ENCODE results near the gene GALNT2.

Gene GALNT2

GRCh38 chr1:230262867-230263567, 196.0 kb downstream of the GALNT2 start:
- no peak for DNase-seq (ENCODE audit: low read depth)

- no peak for DNase-seq (ENCODE audit: low read depth)
Observed at GRCh38 chr1:230263568-230264195, 196.6 kb downstream of the GALNT2 start.

- DNase-seq (ENCODE audit: low read depth), result no peak
Observed at GRCh38 chr1:230264342-230264741, 197.3 kb downstream of the GALNT2 start.

- DNase-seq (ENCODE audit: low read depth), result no peak
Observed at GRCh38 chr1:230265200-230266115, 198.4 kb downstream of the GALNT2 start.

GRCh38 chr1:230266456-230266855, 199.4 kb downstream of the GALNT2 start:
- DNase-seq (ENCODE audit: low read depth), result no peak

GRCh38 chr1:230267338-230268065, 200.5 kb downstream of the GALNT2 start:
- DNase-seq (ENCODE audit: low read depth), result no peak

GRCh38 chr1:230268371-230269170, 201.5 kb downstream of the GALNT2 start:
- DNase-seq (ENCODE audit: low read depth), result no peak

GRCh38 chr1:230270185-230270558, 203.1 kb downstream of the GALNT2 start:
- no peak for DNase-seq (ENCODE audit: low read depth)

- DNase-seq (ENCODE audit: low read depth), result no peak
Observed at GRCh38 chr1:230270559-230271281, 203.7 kb downstream of the GALNT2 start.

- DNase-seq (ENCODE audit: low read depth), result no peak
Observed at GRCh38 chr1:230271300-230272035, 204.4 kb downstream of the GALNT2 start.

- no peak for DNase-seq (ENCODE audit: low read depth)
Observed at GRCh38 chr1:230272557-230272956, 205.5 kb downstream of the GALNT2 start.

- DNase-seq (ENCODE audit: low read depth), result no peak
Observed at GRCh38 chr1:230273141-230273710, 206.2 kb downstream of the GALNT2 start.

- no peak for DNase-seq (ENCODE audit: low read depth)
Observed at GRCh38 chr1:230274254-230274653, 207.2 kb downstream of the GALNT2 start.

- no peak for DNase-seq (ENCODE audit: low read depth)
Observed at GRCh38 chr1:230276401-230276800, 209.4 kb downstream of the GALNT2 start.

GRCh38 chr1:230277201-230278025, 210.4 kb downstream of the GALNT2 start:
- DNase-seq (ENCODE audit: low read depth), result no peak

GRCh38 chr1:230278376-230278775, 211.3 kb downstream of the GALNT2 start:
- no peak for DNase-seq (ENCODE audit: low read depth)

- DNase-seq (ENCODE audit: low read depth), result no peak
Observed at GRCh38 chr1:230278871-230279582, 212.0 kb downstream of the GALNT2 start.

- no peak for DNase-seq (ENCODE audit: low read depth)
Observed at GRCh38 chr1:230279583-230279945, 212.5 kb downstream of the GALNT2 start.
